ENCODE data around the gene ABCA6. TPM values are rescaled to one million over a fixed set of nuclear protein-coding genes. Genes with fewer than 3 reads are reported as not detected.
A peak's percentile ranks its signal among the peaks of the same experiment; 100 is the strongest.

The ABCA6 gene
- total RNA-seq (10 to 100 TPM; 13.8 to 16.4 TPM), polyA plus RNA-seq (ENCODE audit: insufficient read depth, low read depth, low replicate concordance) (3.1 TPM)
- long read RNA-seq, donor 1: 0 reads
- long read RNA-seq, donor 2: 0 reads

- H3K27me3 ChIP-seq: no peaks in the 10 kb centered on the region
- H3K36me3 ChIP-seq (ENCODE audit: low read depth, missing control alignments): no peaks in the 10 kb centered on the region
- H3K9me3 ChIP-seq: no peaks in the 10 kb centered on the region
- intact Hi-C loops (cut with DNase I; ENCODE audit: low total_unique reads): no loop called here
- TF ChIP-seq POLR2A (IDR thresholded peaks at IDR 0.05): no peak
- no peak for TF ChIP-seq CTCF (IDR thresholded peaks at IDR 0.05)
- H3K27ac ChIP-seq: peak within 1 kb of the TSS; percentile 17 to 31
- WGBS, 2 donors: 43% methylated on average over 4 of the region's 4 CpGs
- H3K4me3 ChIP-seq: no peak within 1 kb of the TSS
- H3K4me1 ChIP-seq: peaks cover 3% of the 10 kb centered on the region
- DNase-seq: no peak
Measured at GRCh38 chr17:69141431-69142174, at the start of gene ABCA6. TSS of gene ABCA6 (minus strand) at chr17:69141895. CDS start at chr17:69140703, 1,192 bp downstream.

GRCh38 chr17:69188796-69189195, 47.1 kb upstream of the ABCA6 start:
- TF ChIP-seq CTCF (IDR thresholded peaks at IDR 0.05) (no peak), POLR2A (IDR thresholded peaks at IDR 0.05) (no peak)
- WGBS, 2 donors: 96 to 100% methylated on average over 2 of the region's 2 CpGs
- intact Hi-C loops (cut with DNase I; ENCODE audit: low total_unique reads): no loop called here

GRCh38 chr17:69188064-69188463, 46.4 kb upstream of the ABCA6 start:
- H3K27ac ChIP-seq: no peak overlapping the region
- TF ChIP-seq POLR2A (IDR thresholded peaks at IDR 0.05) (no peak), CTCF (IDR thresholded peaks at IDR 0.05) (no peak)
- no peaks in the 10 kb centered on the region for H3K9me3 ChIP-seq
- WGBS, 2 donors: 59 to 74% methylated on average over 1 of the region's 1 CpG
- no peaks in the 10 kb centered on the region for H3K27me3 ChIP-seq
- DNase-seq: no peak
- H3K4me3 ChIP-seq: no peak overlapping the region
- no peaks in the 10 kb centered on the region for H3K36me3 ChIP-seq (ENCODE audit: low read depth, missing control alignments)
- intact Hi-C loops (cut with DNase I; ENCODE audit: low total_unique reads): no loop called here
- no peaks in the 10 kb centered on the region for H3K4me1 ChIP-seq

More at GRCh38 chr17:69188796-69189195, 47.1 kb upstream of the ABCA6 start:
- Histone ChIP-seq H3K27me3 (no peaks in the 10 kb centered on the region), H3K27ac (no peak overlapping the region), H3K4me1 (no peaks in the 10 kb centered on the region), H3K4me3 (no peak overlapping the region), H3K9me3 (no peaks in the 10 kb centered on the region), H3K36me3 (ENCODE audit: low read depth, missing control alignments) (no peaks in the 10 kb centered on the region)
- DNase-seq: no peak

GRCh38 chr17:69187294-69187693, 45.6 kb upstream of the ABCA6 start:
- H3K4me3 ChIP-seq: no peak overlapping the region
- intact Hi-C loops (cut with DNase I; ENCODE audit: low total_unique reads): no loop called here
- H3K36me3 ChIP-seq (ENCODE audit: low read depth, missing control alignments): no peaks in the 10 kb centered on the region
- H3K4me1 ChIP-seq: no peaks in the 10 kb centered on the region
- DNase-seq: no peak
- H3K9me3 ChIP-seq: no peaks in the 10 kb centered on the region
- H3K27me3 ChIP-seq: no peaks in the 10 kb centered on the region
- H3K27ac ChIP-seq: peak overlapping the region; percentile 28 to 52
- TF ChIP-seq CTCF (IDR thresholded peaks at IDR 0.05): no peak
- no peak for TF ChIP-seq POLR2A (IDR thresholded peaks at IDR 0.05)

Data from testis (tissue), 5 donors.